DMS 273 treated with DMSO at 0.1 percent for 48 hours (cell line): ENCODE data around the gene MS4A2.
"Not testable (repeated sequence)": the region's sequence is repeated elsewhere in the genome, so short reads cannot be mapped to it uniquely, and the experiment has no call there.

ENCODE experiments used
- DNase-seq: peaks from one replicate; lab custom pipeline; 2025; lab: John Stamatoyannopoulos, UW

Gene MS4A2

DNA sequence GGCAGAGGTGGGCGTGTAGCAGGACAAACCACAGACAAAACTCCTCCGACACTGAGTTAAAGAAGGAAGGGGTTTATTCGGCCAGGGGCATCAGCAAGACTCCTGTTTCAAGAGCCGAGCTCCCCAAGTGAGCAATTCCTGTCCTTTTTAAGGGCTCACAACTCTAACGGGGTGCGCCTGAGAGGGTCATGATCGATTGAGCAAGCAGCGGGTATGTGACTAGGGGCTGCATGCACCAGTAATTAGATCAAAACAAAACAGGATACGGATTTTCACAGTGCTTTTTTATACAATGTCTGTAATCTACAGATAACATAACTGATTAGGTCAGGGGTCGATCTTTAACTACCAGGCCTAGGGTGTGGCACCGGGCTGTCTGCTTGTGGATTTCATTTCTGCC lies 12.9 kb downstream of the MS4A2 start:
- not testable (repeated sequence) for DNase-seq

DNA sequence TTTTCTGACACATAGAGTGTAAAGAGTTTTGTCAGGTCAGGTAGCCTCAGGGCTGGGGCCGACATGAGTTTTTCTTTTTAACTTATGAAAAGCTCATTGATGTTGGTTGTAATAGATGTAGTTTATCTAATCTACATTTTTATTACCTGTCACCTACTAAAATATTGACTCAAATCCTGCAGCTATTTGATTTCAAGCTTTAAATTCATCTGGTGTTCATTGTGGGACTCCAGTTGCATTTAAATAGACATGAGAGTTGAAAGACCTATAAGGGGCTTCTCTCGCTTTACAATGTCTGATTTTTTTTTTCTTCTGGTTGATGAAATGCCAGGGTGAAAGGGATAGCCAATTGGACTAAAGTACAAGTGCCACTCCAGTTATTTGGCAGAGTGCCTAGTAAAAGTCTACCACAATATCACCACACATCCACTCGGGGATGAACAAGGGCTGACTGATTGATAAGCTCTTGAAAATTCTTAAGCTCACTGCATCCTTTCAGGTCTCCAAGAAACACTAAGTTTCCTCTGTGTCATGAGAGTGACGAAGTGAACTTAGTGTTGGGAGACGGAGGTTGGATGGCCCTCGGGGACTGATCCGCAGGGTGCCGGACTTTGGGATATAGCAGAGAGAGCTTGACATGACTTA lies 16.1 kb downstream of the MS4A2 start:
- not testable (repeated sequence) for DNase-seq

DNA sequence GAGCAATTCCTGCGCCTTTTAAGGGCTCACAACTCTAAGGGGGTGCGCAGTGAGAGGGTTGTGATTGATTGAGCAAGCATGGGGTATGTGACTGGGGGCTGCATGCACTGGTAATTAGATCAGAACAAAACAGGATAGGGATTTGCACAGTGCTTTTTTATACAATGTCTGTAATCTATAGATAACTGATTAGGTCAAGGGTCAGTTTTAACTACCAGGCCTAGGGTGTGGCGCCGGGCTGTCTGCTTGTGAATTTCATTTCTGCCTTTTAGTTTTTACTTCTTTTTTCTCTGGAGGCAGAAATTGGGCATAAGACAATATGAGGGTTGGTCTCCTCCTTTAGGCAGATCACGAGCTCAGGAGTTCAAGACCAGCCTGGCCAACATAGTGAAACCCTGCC lies 20.2 kb downstream of the MS4A2 start:
- not testable (repeated sequence) for DNase-seq

DNA sequence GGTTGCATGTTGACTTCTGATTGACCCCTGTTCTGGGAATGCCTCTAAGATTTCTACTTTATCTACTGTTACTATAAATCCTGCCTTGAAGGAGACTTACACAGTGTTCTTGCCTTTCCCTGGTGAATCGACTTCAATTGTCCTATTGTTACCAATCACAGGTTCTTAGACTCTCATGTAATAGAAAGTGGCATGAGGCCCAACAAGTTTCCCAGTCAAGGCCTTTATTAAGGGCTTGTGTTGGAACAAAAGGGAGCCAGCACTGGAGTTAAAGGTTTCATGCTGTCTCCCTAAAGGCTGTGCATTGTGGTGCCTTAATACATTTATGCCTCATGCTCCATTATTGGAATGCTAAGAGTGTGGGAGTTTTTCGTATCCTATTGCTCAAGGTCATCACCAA lies 23.3 kb downstream of the MS4A2 start:
- DNase-seq, result no peak

DNA sequence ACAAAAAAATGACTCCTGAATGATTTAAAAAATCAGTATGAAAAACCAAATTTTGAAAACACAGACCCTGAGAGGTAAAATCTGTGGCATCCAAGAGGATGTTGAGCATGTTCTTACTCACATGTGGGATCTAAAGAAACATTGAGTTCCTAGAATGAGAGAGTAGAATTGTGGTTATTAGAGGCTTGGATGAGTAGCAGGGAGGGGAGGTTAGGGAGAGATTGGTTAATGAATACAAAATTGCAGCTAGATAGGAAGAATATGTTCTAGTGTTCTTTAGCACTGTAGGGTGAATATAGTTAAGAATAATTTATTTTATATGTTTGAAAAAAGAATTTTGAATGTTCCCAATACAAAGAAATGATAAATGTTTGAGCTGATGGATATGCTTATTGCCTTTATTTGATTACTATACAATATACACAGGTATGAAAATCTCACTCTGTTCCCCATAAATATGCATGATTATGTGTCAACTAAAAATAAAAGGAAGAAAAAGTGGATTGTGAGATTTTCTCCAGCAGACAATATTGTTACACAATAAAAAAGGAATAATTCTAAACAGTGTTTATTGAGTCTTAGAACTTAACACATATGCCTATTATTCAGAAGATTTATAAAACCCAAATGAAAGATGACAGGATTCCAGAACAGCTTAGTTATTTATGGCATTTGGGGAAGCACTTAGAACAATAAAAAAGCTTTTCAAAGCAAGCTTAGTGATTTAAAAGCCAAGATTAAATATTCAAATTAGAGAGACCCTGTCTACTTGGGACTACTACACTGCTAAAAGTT lies 28.7 kb downstream of the MS4A2 start:
- no peak for DNase-seq

DNA sequence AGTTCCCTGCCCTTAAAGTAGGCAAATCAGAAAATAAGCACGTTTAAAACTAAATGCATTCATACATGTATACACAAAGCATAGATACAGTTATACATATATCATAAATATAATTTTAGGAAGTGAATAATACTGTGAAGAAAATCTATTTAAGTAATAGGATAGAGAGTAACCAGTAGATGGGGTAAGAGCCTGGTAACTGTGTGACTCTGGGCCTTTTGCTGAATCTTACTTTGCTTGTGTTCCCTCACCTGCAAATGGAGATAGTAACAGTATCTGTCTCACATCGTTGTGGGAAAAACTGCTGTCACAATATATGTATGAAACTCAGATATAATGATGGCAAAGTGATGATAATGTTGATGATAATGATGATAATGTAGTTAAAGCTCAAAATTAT lies 29.9 kb downstream of the MS4A2 start:
- no peak for DNase-seq

DNA sequence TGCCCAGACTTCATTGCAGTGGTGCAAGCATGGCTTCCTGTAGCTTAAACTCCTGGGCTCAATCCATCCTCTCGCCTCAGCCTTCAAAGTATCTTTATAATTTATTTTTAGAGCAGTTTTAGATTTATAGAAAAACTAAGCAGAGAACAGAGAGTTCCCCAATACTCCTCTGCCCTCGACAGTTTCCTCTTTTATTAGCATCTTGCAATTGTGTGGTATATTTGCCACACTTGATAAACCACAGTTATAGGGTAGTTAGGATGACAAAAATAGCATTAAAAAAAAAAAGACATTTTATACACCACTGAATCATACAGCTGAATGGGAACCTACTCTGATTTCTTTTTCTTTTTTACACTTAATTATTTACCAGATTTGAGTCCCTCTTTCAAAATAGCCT lies 31.2 kb downstream of the MS4A2 start:
- no peak for DNase-seq

DNA sequence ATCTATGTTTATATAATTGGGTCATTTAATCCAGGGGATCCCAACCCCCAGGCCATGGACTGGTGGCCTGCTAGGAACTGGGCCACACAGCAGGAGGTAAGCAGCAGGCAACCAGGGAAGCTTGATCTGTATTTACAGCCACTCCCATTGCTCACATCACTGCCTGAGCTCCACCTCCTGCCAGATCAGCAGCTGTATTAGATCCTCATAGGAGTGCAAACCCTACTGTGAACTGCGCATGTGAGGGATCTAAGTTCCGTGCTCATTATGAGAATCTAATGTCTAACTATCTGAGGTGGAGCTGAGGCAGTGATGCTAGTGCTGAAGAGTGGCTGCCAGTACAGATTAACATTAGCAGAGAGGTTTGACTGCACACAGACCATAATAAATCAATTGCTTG lies 32.8 kb downstream of the MS4A2 start:
- no peak for DNase-seq

DNA sequence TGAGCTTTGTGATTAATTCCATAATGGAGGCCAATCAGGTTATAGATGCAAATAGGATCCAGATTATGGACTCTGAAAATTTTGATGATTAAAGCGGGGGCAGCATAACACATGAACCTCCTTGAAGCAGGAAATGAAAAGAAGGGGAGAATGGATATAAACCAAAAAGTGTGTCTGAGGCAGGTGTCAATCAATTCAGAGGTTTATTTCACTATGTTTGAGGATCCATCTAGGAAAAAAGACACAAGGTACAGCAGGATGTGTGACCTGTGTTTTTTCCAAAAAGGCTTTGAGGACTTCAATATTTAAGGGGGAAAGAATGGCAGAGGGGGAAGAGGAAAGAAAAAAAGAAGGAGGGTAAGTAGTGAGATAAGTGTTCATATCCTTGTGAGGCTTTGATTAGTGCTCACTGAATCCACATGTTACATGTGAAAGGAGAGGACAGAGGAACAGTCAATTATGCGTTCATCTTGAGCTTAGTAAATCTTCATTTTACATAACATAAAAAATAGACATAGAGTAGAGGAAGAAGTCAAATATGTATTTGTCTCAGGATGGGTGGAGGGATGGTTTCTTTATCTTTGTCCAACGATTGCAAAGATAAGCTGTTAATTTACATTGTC lies 34.1 kb downstream of the MS4A2 start:
- no peak for DNase-seq

DNA sequence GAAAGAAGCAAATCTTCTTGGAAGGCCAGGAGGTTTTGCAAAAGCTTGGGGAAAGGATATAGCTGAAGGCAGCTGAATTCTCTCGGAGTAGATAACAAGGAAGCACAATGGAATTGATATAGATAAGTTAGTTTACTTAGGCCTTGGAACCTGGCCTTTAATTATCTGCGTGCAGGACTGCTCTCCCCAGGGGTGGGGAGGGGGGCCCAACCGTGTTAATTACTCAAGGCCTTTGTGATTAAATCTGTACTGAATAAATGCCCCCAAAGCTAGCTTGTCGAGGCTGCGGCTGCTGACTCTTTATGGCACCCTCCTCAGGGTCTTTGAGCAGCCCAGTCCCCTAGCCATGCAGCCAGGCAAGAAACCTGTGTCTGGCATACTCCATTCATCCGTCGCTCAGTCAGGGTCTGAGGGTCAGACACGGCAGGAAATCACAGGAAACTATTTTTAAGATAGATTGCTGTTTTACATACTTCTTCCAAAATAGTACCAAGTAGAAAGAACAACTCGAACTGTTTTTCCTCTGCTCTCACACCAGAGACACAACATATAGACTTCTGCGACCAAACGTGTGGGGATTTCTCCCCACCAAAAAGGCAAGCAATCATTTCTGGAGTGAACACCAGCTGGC lies 36.5 kb downstream of the MS4A2 start:
- DNase-seq, result no peak

DNA sequence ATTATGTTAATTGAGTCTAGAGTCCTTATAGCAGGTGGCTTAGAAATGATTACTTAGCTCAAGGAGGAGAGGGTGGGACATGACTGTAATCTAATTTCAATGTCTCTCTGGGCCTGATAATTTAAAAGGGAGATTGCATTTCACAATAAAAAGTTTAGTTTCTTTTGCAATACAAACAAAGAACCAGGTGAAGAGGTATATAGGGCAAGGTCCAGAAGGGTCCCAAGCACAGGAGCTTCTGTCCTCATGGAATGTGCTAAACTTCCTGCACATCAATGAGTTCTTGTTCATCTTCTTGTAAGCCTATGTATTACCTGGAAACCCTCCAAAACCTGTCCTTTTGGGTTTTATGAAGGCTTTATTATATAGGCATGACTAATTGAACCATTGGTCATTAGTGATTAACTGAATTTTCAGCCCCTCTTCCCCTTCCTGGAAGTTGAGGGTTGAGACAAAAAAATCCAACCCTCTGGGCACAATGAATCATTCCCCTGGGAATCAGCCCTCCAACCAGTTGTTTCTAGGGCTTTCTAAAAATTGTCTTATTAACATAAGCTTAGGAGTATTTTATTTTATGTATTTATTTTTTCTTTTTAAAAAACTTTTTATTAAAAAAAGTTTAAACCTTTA lies 37.6 kb downstream of the MS4A2 start:
- no peak for DNase-seq

DNA sequence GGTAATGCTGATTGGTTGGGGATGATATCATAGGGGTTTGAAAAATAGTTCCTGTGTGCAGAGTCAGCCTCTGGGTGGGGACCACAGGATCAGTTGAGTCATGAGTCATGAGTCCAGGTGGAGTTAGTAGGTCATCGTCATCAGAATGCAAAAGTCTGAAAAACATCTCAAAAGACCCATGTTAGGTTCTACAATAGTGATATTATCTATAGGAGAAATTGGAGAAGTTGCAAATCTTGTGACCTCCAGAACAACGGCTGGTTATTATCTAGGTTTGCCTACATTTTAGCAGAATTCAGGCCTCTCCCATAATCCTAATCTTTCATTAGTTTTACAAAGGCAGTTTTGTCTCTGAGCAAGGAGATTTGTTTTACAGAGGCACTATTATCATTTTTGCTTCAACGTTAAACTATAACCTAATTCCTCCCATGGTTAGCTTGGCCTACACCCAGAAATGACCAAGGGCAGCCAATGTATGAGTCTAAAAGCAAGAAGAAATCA lies 38.9 kb downstream of the MS4A2 start:
- DNase-seq, result no peak

DNA sequence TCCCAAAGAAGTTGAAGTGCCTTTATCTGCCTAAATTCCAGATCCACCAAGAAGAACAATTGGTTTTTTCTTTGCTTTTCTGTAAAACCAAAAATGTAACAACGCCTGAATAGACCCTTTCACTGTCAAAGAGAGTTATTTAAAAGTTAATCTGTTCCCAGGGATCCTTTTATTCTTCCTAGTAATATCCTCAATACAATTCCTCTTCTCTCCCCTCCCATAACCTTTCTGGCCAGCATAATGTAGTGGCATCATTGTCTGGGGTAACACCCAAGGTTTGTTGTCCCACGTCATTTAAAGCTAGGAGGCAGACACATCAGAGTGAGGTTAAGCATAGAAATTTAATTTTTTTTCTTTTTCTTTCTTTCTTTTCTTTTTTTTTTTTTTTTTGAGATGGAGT lies 39.9 kb downstream of the MS4A2 start:
- no peak for DNase-seq

DNA sequence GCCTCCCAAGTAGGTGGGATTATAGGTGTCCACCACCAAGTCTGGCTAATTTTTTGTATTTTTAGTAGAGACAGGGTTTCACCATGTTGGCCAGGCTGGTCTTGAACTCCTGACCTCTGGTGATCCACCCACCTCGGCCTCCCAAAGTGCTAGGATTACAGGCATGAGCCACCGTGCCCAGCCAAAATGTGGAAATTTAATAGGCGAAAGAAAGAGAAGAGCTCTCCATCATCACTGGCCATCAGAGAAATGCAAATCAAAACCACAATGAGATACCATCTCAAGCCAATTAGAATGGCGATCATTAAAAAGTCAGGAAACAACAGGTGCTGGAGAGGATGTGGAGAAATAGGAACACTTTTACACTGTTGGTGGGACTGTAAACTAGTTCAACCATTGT lies 40.4 kb downstream of the MS4A2 start:
- not testable (repeated sequence) for DNase-seq

DNA sequence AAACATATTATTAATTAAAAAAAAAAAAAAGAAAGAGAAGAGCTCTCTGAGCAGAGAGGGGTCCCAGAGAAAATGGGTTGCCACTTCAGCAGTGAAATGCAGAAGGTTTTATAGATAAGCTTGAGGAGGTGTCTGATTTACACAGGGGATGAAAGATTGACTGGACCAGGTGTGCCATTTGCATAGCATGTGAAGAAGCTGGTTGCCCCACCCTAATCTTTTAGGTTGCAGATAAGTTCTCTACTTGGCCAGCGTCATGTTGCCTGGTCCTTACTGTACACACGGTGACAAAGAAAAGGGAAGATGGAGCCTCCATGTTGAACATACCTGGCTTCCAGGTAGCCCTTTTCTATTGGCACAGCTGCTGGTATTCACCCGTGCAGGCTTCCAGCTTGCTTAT lies 41.4 kb downstream of the MS4A2 start:
- no peak for DNase-seq

DNA sequence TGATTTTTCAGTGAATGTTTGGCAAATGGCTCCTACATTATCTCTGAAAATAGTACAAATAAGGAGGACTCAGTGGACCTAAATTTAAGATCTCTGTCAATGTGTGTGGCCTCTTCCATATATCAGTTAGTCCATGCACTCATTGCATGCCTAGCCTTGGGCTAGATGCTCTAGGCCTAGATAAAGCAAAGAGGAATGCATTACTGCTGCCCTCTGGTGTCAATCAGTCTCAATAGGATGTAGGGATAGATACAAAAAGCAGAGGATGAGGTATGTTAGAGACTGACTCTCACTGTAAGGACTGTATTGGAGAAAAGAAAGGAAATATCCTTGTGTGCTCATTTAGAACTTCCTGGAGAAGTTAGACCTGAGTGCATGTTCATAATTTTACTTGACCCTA lies 42.0 kb downstream of the MS4A2 start:
- no peak for DNase-seq

DNA sequence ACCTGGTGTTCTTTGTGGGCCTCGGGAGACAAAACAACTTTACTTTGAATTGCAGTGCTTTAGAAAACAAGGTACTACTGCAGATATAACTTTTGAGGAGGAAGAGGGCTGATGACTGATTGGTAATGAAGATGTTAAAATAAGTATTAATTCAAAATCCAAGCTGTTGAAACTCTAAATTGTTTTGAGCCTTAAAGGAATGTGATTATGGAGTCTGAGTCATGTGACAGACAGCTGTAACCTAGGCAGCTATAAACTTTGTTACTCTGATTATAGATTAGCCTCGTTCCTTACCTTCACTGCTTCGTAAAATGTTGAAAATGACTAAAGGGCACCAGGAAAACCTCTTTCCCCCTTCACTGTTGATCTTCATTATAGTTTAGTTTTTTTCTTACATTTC lies 43.4 kb downstream of the MS4A2 start:
- no peak for DNase-seq

DNA sequence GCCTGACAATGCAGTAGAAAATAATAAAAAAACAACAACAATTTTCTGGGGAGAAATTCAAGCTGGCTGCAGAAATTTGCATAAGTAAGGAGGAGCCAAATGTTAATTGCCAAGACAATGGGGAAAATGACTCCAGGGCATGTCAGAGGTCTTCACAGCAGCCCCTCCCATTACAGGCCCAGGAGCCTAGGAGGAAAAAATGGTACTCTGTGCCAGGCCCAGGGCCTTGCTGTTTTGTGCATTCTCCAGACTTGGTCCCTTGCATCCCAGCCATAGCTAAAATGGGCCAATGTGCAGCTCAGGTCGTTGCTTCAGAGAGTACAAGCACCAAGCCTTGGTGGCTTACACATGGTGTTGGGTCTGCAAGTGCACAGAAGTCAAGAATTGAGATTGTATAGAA lies 45.5 kb downstream of the MS4A2 start:
- no peak for DNase-seq

DNA sequence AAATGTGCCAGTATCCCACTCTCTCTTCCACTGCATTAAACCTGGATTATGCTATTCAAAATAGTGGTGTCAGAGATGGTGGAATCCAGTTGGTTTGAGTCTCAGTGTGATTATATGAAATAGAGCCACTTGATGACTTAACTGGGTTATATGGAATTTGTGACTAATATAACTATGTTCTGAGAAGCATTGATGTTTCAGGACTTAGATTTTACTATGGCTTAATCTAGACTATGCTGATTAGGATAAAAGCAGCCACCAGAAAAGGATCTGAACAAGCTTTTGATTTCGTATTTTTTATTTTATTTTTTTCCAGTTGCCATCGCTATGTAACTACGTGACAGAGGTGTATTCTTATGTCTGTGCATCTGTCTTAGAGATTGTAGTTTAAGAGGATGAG lies 55.3 kb downstream of the MS4A2 start:
- DNase-seq, result no peak

DNA sequence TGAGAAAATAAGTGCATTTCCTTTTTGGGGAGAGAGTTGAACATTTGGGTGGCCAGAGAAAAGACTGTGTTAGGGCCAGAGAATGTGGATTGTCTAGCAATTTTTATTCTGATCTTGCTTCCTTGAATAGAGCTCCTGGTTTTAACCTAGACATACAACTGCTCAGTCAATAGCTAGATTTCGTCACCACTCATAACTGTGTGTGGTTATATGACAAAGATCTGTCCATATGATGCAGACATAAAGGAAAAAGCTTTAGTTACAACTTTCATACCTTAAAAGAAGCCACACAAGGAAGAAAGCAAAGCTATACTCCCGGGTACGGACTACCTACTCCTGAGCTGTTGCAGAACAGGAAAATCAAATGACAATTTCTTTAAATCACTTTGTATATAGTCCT lies 57.2 kb downstream of the MS4A2 start:
- DNase-seq, result no peak
